MCF 10A (cell line): ENCODE data around the gene WDR73. TPM values are rescaled to one million over a fixed set of nuclear protein-coding genes. Genes with fewer than 3 reads are reported as not detected.

ENCODE experiments used
- BruUV-seq: library from RNA; stranded (reverse); fragments of 400-500 nt; replicated peaks from 2 replicates; lab custom pipeline; 2021; lab: Mats Ljungman, UMichigan
- CTCF ChIA-PET: fragments of 300-600 bp; sonication (Branson Sonifier 250); formaldehyde crosslinking; extraction: SDS; loops from one replicate; lab custom pipeline; 2021; ENCODE audit warnings: antibody characterized with exemption, inconsistent platforms; lab: Yijun Ruan, JAX
- POLR2A ChIA-PET: fragments of 300-600, 350-650 bp; sonication (Branson Sonifier 250); formaldehyde crosslinking; extraction: SDS; loops from one replicate; lab custom pipeline; 2020; ENCODE audit warnings: antibody characterized with exemption, inconsistent platforms; lab: Yijun Ruan, JAX
- DNase-seq: peaks from one replicate; pipeline ENCODE4 v3.0.0-alpha.2; 2018; ENCODE audit not compliant: unreplicated experiment
- H3K27ac Mint-ChIP-seq: one replicate; pipeline ENCODE4 v1.8.0; 2022; ENCODE audit warnings: mild to moderate bottlenecking, low read depth, mixed read lengths; ENCODE audit not compliant: unreplicated experiment
- H3K27me3 Mint-ChIP-seq: one replicate; pipeline ENCODE4 v1.8.0; 2022; ENCODE audit warnings: mixed read lengths; ENCODE audit not compliant: insufficient read depth, unreplicated experiment
- H3K36me3 Mint-ChIP-seq: one replicate; pipeline ENCODE4 v1.8.0; 2022; ENCODE audit warnings: mild to moderate bottlenecking, moderate library complexity, mixed read lengths; ENCODE audit not compliant: insufficient read depth, unreplicated experiment
- H3K4me1 Mint-ChIP-seq: one replicate; pipeline ENCODE4 v1.8.0; 2022; ENCODE audit warnings: mixed read lengths; ENCODE audit not compliant: insufficient read depth, unreplicated experiment
- H3K4me3 Mint-ChIP-seq: one replicate; pipeline ENCODE4 v1.8.0; 2022; ENCODE audit warnings: mild to moderate bottlenecking, moderate library complexity, mixed read lengths; ENCODE audit not compliant: unreplicated experiment
- H3K9me3 Mint-ChIP-seq: one replicate; pipeline ENCODE4 v1.8.0; 2022; ENCODE audit warnings: mixed read lengths; ENCODE audit not compliant: unreplicated experiment
- CTCF ChIP-seq: fragments of 200-600 bp; IDR thresholded peaks from one replicate; pipeline ENCODE4 v1.8.0; 2022; ENCODE audit warnings: antibody characterized with exemption, mild to moderate bottlenecking; ENCODE audit not compliant: unreplicated experiment
- intact Hi-C: fragments of 100-400 bp; cut with micrococcal nuclease; formaldehyde crosslinking; loops from 2 replicates; pipeline ENCODE4 v1.14.1; 2022
- total RNA-seq: library from RNA; stranded (reverse); gene quantifications from 2 replicates; pipeline ENCODE4 v1.2.3, GENCODE V29; 2022

The WDR73 gene
- total RNA-seq, 1 experiment from 2014 or later: 42.1 TPM

- Mint-ChIP-seq H3K4me1 (peaks cover 6% of the 10 kb centered on the region), H3K4me3 (no peak overlapping the region), H3K27ac (no peak overlapping the region), H3K36me3 (no peaks in the 10 kb centered on the region), H3K9me3 (no peaks in the 10 kb centered on the region), H3K27me3 (peaks cover 22% of the 10 kb centered on the region)
- ChIA-PET CTCF (interaction anchor here (0.7 to 1.4 kb wide), 5 partner anchors 48 to 700 kb away, joined by 3 to 5 read pairs (median 4); no protein-coding TSS in a partner anchor), POLR2A (interaction anchor here (1.0 to 1.5 kb wide), 2 partner anchors 10 to 63 kb away, joined by 4 to 7 read pairs; partner anchors contain the start of genes WDR73 and ZSCAN2)
- intact Hi-C loops: no loop called here
- DNase-seq: no peak
- no TSS peak for BruUV-seq
- no peak for TF ChIP-seq CTCF
Measured at GRCh38 chr15:84590406-84590805, 63.7 kb downstream of the WDR73 start.

Other genes starting within 250 kb of the WDR73 start
- gene ZSCAN2, start 53.3 kb downstream of the WDR73 start, total RNA-seq: 4.2 and 4.3 TPM in 2 replicates
- gene NMB, start 3.9 kb upstream of the WDR73 start, total RNA-seq: 5.1 and 7.1 TPM in 2 replicates
- gene SEC11A, start 61.9 kb upstream of the WDR73 start, total RNA-seq: 192 and 197 TPM in 2 replicates
- 27.0 and 27.5 TPM in 2 replicates for gene ZNF592, start 94.3 kb upstream of the WDR73 start, total RNA-seq
- gene ALPK3, start 163.1 kb upstream of the WDR73 start, total RNA-seq: 0.07 and 0.10 TPM in 2 replicates
- gene SLC28A1, start 230.4 kb upstream of the WDR73 start, total RNA-seq: not detected in 2 replicates